ENCODE data around the gene QRICH1. TPM values are rescaled to one million over a fixed set of nuclear protein-coding genes. Genes with fewer than 3 reads are reported as not detected.

QRICH1 gene
- polyA plus RNA-seq (ENCODE audit: insufficient read depth in 1 of 5, insufficient read length in 5 of 5, low replicate concordance in 1 of 5), result 10 to 100 TPM; 73.2 to 89.8 (median 82.8) TPM
- long read RNA-seq, donor 1, partial matches to known transcripts, result 49 of 54 reads
- long read RNA-seq, donor 1, other reads (novel, unspliced or antisense), result 0 of 54 reads
- long read RNA-seq, donor 2, partial matches to known transcripts, result 5 of 7 reads
- long read RNA-seq, donor 2, other reads (novel, unspliced or antisense), result 0 of 7 reads
- long read RNA-seq, donor 3, partial matches to known transcripts, result 18 of 21 reads
- long read RNA-seq, donor 3, other reads (novel, unspliced or antisense), result 0 of 21 reads
- long read RNA-seq, donor 4, partial matches to known transcripts, result 13 of 15 reads
- long read RNA-seq, donor 4, other reads (novel, unspliced or antisense), result 0 of 15 reads
- long read RNA-seq, donor 5, partial matches to known transcripts, result 37 of 37 reads
- long read RNA-seq, donor 5, other reads (novel, unspliced or antisense), result 0 of 37 reads
- long read RNA-seq, donor 6, transcript QRICH1-202 (10 exons, 3,549 nt), result major isoform, 5 of 27 reads
- long read RNA-seq, donor 6, partial matches to known transcripts, result 20 of 27 reads
- long read RNA-seq, donor 6, other reads (novel, unspliced or antisense), result 0 of 27 reads
- long read RNA-seq, donor 7, transcript QRICH1-202 (10 exons, 3,549 nt), result major isoform, 5 of 21 reads
- long read RNA-seq, donor 7, partial matches to known transcripts, result 15 of 21 reads
- long read RNA-seq, donor 7, other reads (novel, unspliced or antisense), result 0 of 21 reads
- long read RNA-seq, donor 8, partial matches to known transcripts, result 0 of 3 reads
- long read RNA-seq, donor 8, other reads (novel, unspliced or antisense), result 0 of 3 reads

DNA sequence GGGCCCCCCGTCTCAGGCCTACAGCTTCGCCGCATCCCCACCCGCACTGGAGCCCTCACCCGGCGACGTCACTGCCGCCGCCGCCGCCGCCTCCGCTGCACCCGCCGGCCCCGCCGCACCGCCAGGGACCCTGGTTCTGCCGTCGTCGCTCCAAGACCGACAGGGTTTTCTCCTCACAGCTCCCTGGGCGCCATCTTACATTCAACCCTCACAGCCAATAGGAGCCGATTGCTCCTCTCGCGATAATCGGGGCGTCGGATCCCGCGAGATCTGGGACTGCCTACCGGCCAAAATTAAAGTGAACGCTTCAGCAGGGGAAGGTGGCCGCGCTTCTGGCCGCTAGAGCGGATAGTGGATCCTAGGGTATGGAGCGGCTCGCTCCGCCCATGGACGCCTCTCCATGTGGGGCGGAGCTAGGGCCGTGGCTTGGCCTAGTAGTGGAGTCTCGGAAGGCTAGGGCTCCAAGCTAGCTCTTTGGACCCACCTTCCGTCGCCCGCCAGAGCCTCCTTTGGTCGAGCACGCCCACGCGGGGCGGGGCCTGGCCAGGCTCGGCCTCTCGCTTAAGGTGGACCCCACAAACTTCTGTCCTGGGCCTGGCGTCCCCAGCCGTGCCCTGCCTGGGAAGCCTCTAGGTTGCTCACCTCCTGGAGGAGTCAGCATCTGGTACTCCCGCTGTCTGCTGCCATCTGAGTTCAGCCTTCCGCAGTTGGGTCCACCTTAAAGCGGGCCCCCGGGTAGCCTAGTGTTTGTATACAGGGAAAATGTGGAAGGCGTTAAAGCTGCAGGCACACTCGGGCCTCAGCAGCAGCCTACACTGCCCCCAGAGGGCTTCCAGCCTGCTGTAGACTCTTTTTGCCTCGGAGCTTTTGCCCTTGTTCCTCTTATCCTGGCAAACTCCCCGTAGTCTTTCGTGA, at the start of gene QRICH1:
QRICH1 (minus strand) TSS at position 219 of the 915 bp plus-strand sequence. CDS start 17,054 bp downstream, outside the sequence.
- DNase-seq, result peak; percentile 97 to 99

GRCh38 chr3:49140080-49140479, 46.2 kb upstream of the QRICH1 start:
- no peak for DNase-seq

DNA sequence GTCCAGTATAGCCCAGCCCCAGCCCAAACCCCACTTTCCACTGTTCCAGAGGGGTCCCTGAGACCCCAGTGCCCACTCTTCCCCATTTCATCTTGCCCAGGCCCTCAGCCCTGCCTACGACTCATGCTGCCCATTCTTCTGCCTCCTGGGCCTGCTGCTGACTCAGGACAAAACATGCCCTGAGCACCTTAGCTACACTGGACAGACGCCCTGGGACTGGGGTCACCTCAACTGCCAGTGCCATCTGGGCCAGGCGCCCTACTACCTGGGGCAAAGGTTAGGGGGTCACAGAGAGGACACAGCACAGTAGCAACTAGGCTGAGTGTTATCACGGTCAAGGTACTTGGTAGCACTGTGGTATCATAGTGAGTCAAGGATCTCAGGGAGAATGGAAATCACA, 41.6 kb upstream of the QRICH1 start:
- DNase-seq, result no peak

- no peak for DNase-seq
Measured at GRCh38 chr3:49134471-49135265, 40.8 kb upstream of the QRICH1 start.

- DNase-seq, result peak; percentile 83 to 86
Measured at GRCh38 chr3:49133226-49133951, 39.5 kb upstream of the QRICH1 start.

DNA sequence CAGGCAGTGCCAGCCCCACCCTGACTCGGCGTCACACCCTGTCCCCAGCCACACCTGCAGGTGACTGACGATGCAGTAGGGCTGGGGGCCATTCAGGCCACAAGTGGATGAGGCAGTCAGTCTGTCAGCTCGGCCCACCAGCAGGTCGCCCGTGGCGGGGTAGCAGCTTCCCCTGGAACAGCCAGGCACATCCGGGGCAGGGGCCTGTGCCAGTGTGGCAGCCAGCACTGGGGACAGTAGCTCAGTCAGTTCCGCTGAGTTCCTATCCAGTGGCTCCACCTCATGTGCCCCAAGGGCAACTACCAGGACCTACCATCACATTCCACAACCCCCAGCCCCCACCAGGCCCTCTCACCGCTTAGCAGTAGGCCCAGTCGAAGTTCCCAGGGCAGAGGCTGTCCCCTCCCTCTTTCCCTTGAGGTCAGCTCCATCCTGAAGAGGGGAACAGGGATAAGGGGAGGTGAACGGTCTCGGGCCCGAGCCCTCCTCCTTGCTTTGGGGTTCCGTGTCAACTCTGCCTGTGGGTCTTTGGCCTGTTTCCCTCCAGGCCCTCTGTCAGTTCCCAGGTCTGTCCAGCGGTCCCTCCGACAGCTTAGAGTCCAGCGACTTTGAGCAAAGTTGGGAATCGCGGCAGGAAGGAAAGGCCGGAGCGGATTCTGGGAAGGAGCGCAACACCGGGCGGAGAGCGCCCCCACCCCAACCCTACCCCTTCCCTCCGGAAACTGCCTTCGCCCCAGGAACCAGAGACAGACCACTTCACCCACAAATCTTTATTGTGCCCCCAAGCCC, 38.8 kb upstream of the QRICH1 start, which contains the start of gene LAMB2:
LAMB2 (minus strand) TSS at position 614 of the 789 bp plus-strand sequence; CDS start at position 431, 183 bp downstream.
- peak; percentile 72 to 77 for DNase-seq

GRCh38 chr3:49132073-49132436, 38.2 kb upstream of the QRICH1 start:
- DNase-seq, result no peak

GRCh38 chr3:49131576-49131975, 37.7 kb upstream of the QRICH1 start:
- DNase-seq, result no peak

GRCh38 chr3:49131040-49131439, 37.2 kb upstream of the QRICH1 start:
- DNase-seq, result no peak

DNA sequence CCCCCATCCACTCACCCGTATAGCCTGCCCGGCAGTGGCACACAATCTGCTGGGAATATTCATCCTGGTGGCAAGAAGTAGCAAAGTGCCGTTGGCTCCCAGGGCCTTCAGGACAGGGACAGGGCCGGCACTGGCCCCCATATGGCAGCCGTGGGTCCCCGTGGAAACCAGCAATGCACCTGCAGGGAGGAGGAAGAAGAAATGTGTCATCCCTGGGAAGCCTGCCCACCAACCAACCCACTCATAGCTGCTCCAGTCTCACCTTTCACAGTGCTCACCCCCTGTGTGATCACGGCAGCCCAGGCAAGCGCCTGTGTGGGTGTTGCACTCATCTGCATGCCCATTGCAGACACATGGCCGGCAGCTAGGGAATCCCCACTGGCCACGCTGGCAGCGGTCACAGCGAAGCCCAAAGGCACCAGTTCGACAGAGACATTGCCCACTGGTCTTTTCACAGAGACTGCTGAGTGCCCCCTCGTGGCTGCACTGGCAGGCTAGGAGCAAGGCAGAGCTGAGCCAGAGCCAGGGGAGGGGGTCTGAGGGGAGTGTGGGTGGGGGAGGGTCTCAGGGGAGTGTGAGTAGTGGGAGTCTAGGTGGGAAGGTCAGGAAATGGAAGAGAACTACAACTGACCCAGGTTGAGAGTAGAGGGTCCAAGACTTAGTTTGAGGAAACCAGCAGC, 31.3 kb upstream of the QRICH1 start:
- DNase-seq, result no peak

GRCh38 chr3:49124203-49124602, 30.3 kb upstream of the QRICH1 start:
- no peak for DNase-seq

GRCh38 chr3:49123687-49124086, 29.8 kb upstream of the QRICH1 start:
- no peak for DNase-seq

DNA sequence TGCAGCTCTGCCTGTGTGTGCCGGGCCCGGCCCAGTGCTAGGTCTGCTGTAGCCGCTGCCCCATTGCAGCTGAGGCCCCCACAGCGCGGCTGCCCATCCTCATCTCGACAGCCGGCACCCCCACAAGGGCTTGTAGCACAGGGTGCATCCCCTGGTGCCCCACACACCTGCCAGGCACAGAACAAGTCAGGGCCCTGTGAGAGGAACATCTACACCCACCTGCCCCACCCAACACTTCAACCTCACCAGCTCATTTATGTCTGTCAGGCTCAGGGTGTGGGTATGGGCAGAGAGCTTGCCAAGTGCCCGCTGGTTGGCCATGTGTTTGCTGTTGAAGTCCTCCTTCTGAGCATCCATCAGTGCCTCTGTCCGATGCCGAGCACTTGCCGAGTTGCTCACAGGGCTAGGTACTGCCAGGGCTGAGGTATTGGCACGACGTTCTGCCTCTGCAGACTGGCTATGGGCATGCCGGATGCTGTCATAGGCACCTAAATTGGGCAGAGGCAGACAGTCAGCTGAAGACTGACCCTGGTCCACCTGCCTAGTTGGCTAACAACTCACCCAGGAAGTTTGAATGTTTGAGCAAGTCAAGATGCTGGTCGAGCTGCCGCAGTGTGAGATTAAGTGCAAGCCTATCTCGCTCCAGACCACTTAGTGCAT, 29.1 kb upstream of the QRICH1 start:
- DNase-seq, result no peak

DNA sequence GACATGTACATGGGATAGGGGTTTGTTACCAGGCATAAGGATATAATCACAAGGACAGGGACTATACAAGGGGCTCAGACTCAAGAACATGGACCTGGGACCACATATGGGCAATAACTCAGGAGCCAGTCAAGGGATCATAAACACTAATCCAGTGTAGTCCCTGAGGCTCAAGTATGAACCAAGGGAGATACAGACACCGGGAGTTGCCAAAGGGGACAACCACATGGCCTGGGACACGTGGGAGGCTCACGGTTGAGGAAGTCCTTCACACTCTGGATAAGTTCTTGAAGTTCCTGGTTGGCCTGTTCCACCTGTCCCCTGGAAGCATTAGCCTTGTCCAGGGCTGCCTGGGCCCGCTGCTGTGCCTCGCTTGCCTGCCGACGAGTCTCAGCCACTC, 28.6 kb upstream of the QRICH1 start:
- DNase-seq, result no peak

DNA sequence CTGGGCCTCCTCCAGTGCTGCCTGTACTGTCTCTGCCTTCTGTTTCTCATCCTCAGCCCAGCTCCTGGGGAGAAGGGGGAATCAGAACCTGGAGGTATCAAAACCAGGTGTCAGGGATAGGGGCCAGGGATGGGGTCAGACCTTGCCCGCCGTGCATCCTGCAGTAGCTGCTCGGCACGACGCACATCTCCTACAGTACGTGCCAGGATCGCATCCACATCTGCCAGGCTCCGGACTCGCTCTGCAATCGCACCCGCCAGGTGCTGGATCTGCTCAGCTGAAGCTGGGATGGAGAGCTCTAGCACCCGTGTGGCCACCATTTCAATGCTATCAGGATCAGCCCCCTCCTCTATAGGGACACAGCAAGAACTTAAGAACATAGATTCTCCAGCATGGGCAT, 28.2 kb upstream of the QRICH1 start:
- DNase-seq, result no peak

DNA sequence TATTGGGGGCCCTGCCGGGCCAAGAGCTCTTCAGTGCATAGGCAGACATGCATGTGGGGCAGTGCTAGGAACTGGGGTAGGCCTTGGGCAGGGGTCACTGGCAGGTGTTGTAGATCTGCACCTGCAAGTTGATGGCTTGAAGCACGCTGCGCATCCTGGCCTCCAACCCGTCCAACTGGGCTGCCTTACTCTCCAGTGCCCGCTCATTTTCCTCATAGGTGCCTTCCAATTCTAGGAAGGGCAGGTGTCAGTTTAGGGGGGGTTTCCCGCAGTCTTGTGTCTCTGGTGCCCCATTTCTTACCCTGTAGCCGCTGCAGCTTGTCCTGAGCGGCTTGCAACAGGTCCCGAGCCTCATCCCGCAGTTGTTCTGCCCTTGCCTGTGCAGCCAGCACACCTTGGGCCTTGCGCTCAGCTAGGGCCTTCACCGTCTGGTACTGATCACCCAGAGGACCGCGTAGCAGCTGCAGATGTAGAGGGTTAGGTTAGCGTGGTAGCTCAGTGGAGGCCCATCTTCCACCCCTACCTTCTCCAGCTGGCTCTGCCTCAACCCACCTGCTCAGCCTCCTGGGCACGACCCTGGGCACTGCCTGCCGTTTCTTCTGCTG, 27.4 kb upstream of the QRICH1 start:
- no peak for DNase-seq

GRCh38 chr3:49120438-49121131, 26.7 kb upstream of the QRICH1 start, which contains the start of gene USP19:
Gene USP19 (minus strand): TSS chr3:49120823. CDS start chr3:49119145, 1,678 bp downstream.
- DNase-seq, result peak; percentile 92 to 93
